ENCODE measurements around the gene FLVCR2. TPM values are rescaled to one million over a fixed set of nuclear protein-coding genes. Genes with fewer than 3 reads are reported as not detected.

Gene FLVCR2
- total RNA-seq, 4 donors from 2014 or later = 2.5 to 7.5 (median 4.6) TPM

GRCh38 chr14:75535164-75535898, 43.1 kb upstream of the FLVCR2 start:
- Histone ChIP-seq H3K27me3 (no peaks in the 10 kb centered on the region), H3K9me3 (no peaks in the 10 kb centered on the region), H3K27ac (replicated peaks in 1 of 4) (peak overlapping the region in 3 of 4 donors; percentile 8 to 40 (median 31)), H3K4me3 (no peak overlapping the region), H3K36me3 (no peaks in the 10 kb centered on the region), H3K4me1 (no peaks in the 10 kb centered on the region)
- no peak for DNase-seq (ENCODE audit: extremely low spot score)
- intact Hi-C loops (cut with DNase I) = no loop called here
- WGBS = 81% methylated on average over 5 of the region's 5 CpGs
- no peak for TF ChIP-seq CTCF (IDR thresholded peaks at IDR 0.05)
- TF ChIP-seq EP300 (IDR thresholded peaks at IDR 0.05) = no peak
- no peak for TF ChIP-seq POLR2AphosphoS5 (IDR thresholded peaks at IDR 0.05)
- no peak for TF ChIP-seq POLR2A (IDR thresholded peaks at IDR 0.05; ENCODE audit: low read depth)

- no peaks in the 10 kb centered on the region for H3K4me1 ChIP-seq
- DNase-seq (ENCODE audit: extremely low spot score) = no peak
- WGBS = 92% methylated on average over 4 of the region's 4 CpGs
- TF ChIP-seq POLR2AphosphoS5 (IDR thresholded peaks at IDR 0.05) (no peak), EP300 (IDR thresholded peaks at IDR 0.05) (no peak), POLR2A (IDR thresholded peaks at IDR 0.05; ENCODE audit: low read depth) (no peak), CTCF (IDR thresholded peaks at IDR 0.05) (no peak)
- no peak overlapping the region for H3K4me3 ChIP-seq
- H3K27ac ChIP-seq (replicated peaks in 1 of 4) = peak overlapping the region in 1 of 4 donors; percentile 69
- H3K27me3 ChIP-seq = no peaks in the 10 kb centered on the region
- H3K9me3 ChIP-seq = no peaks in the 10 kb centered on the region
- no peaks in the 10 kb centered on the region for H3K36me3 ChIP-seq
- intact Hi-C loops (cut with DNase I) = no loop called here
Observed at GRCh38 chr14:75537071-75537470, 41.3 kb upstream of the FLVCR2 start.

GRCh38 chr14:75539162-75539560, 39.3 kb upstream of the FLVCR2 start:
- TF ChIP-seq POLR2AphosphoS5 (IDR thresholded peaks at IDR 0.05) (no peak), CTCF (IDR thresholded peaks at IDR 0.05) (no peak), POLR2A (IDR thresholded peaks at IDR 0.05; ENCODE audit: low read depth) (no peak), EP300 (IDR thresholded peaks at IDR 0.05) (no peak)
- Histone ChIP-seq H3K27ac (replicated peaks in 1 of 4) (no peak overlapping the region), H3K4me3 (no peak overlapping the region), H3K36me3 (no peaks in the 10 kb centered on the region), H3K9me3 (no peaks in the 10 kb centered on the region), H3K4me1 (peaks cover 0 to 6% (median 0%) of the 10 kb centered on the region in 4 donors), H3K27me3 (no peaks in the 10 kb centered on the region)
- 96% methylated on average over 5 of the region's 5 CpGs for WGBS
- DNase-seq (ENCODE audit: extremely low spot score) = no peak
- intact Hi-C loops (cut with DNase I) = no loop called here

- intact Hi-C loops (cut with DNase I) = no loop called here
- no peaks in the 10 kb centered on the region for H3K27me3 ChIP-seq
- H3K4me1 ChIP-seq = peaks cover 0 to 6% (median 0%) of the 10 kb centered on the region in 4 donors
- WGBS = 95% methylated on average over 11 of the region's 17 CpGs
- H3K27ac ChIP-seq (replicated peaks in 1 of 4) = no peak overlapping the region
- no peaks in the 10 kb centered on the region for H3K9me3 ChIP-seq
- DNase-seq (ENCODE audit: extremely low spot score) = no peak
- no peak for TF ChIP-seq POLR2AphosphoS5 (IDR thresholded peaks at IDR 0.05)
- no peak for TF ChIP-seq CTCF (IDR thresholded peaks at IDR 0.05)
- TF ChIP-seq EP300 (IDR thresholded peaks at IDR 0.05) = no peak
- TF ChIP-seq POLR2A (IDR thresholded peaks at IDR 0.05; ENCODE audit: low read depth) = no peak
- H3K36me3 ChIP-seq = no peaks in the 10 kb centered on the region
- H3K4me3 ChIP-seq = no peak overlapping the region
Observed at GRCh38 chr14:75539561-75540478, 38.6 kb upstream of the FLVCR2 start.
